Large intestine (tissue), 3 donors: ENCODE measurements around the gene SIPA1L3. TPM values are rescaled to one million over a fixed set of nuclear protein-coding genes. Genes with fewer than 3 reads are reported as not detected.
A peak's percentile ranks its signal among the peaks of the same experiment; 100 is the strongest.
"Not testable (repeated sequence)": the region's sequence is repeated elsewhere in the genome, so short reads cannot be mapped to it uniquely, and the experiment has no call there.

Source experiments
- DNase-seq, 2 donors: peaks; one replicate each; pipeline versions ENCODE4 v3.0.0 to v3.0.0-alpha.2; 2013
- H3K27ac ChIP-seq: one replicate; pipeline ENCODE4 v1.5.1; 2013; ENCODE audit warnings: low read length
- H3K27me3 ChIP-seq: 2 replicates; pipeline ENCODE4 v1.6.1; 2013; ENCODE audit warnings: low read length; ENCODE audit not compliant: control insufficient read depth, insufficient read depth
- H3K36me3 ChIP-seq: 2 replicates; pipeline ENCODE4 v1.6.1; 2013; ENCODE audit warnings: low read length; ENCODE audit not compliant: control insufficient read depth, insufficient read depth
- H3K4me1 ChIP-seq: one replicate; pipeline ENCODE4 v1.6.1; 2013; ENCODE audit warnings: low read length; ENCODE audit not compliant: control insufficient read depth, insufficient read depth
- H3K4me3 ChIP-seq: one replicate; pipeline ENCODE4 v1.5.1; 2013; ENCODE audit warnings: low read length
- H3K9me3 ChIP-seq: one replicate; pipeline ENCODE4 v1.6.1; 2013; ENCODE audit warnings: mild to moderate bottlenecking, low read depth, low read length, moderate library complexity; ENCODE audit not compliant: control insufficient read depth
- WGBS: methylation state at CpG from one replicate; pipeline ENCODE4 v1.1.5; 2013; ENCODE audit warnings: low lambda C conversion rate; ENCODE audit not compliant: insufficient coverage; 5-methylcytosine and 5-hydroxymethylcytosine counted together
- polyA plus RNA-seq: library from polyadenylated mRNA; unstranded; fragments of 120-200 nt; gene quantifications from one replicate; pipeline ENCODE4 v1.2.1, GENCODE V29; 2013

Gene SIPA1L3
- polyA plus RNA-seq, 1 donor, result 70.0 TPM

- DNase-seq, result no peak
- WGBS, result no CpG with 5 or more reads among the region's 80 CpGs
- no peak overlapping the region for H3K27ac ChIP-seq
- peak overlapping the region; percentile 13 for H3K4me3 ChIP-seq
- no peaks in the 10 kb centered on the region for H3K36me3 ChIP-seq
- H3K4me1 ChIP-seq, result peaks cover 5% of the 10 kb centered on the region
- peaks cover 53% of the 10 kb centered on the region for H3K27me3 ChIP-seq
- H3K9me3 ChIP-seq, result peaks cover 7% of the 10 kb centered on the region
These were observed 321.8 kb downstream of the SIPA1L3 start for GRCh38 chr19:38228491-38229439.

DNA sequence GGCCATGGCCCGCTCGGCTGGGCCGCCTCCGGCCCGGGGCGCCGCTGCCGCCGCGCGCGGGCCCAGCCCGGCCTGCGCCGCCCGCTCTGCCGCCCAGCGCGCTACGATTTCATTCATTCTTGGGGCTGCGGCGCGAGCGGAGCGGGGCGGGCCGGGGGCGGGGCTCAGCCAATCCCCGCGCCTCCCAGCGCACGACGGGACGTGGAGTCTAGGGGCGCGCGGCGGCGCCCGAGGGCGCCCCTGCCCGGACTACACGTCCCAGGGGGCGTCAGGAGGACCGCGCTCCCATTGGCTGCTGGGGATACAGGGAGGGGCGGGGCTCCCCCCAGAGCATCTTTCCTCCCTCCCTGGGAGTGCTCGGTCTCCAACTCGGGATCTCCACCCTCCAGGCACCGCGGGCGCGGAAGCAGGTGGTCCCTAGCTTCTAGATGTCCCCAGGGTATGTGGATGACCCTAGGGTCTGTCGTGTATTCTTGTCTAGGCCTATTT is 322.6 kb downstream of the SIPA1L3 start:
- WGBS, result no CpG with 5 or more reads among the region's 54 CpGs

GRCh38 chr19:38230506-38231133 is 323.6 kb downstream of the SIPA1L3 start:
- H3K27ac ChIP-seq, DNase-seq, H3K36me3 ChIP-seq, H3K4me3 ChIP-seq, H3K9me3 ChIP-seq, H3K4me1 ChIP-seq: not testable (repeated sequence)
- peaks cover 51% of the 10 kb centered on the region for H3K27me3 ChIP-seq
- WGBS, result 100% methylated on average over 1 of the region's 3 CpGs

More for the DNA sequence above, 322.6 kb downstream of the SIPA1L3 start:
- peak; percentile 61 to 71 for DNase-seq
- Histone ChIP-seq H3K27me3 (peaks cover 51% of the 10 kb centered on the region), H3K4me1 (peaks cover 4% of the 10 kb centered on the region), H3K36me3 (no peaks in the 10 kb centered on the region), H3K27ac (no peak overlapping the region), H3K9me3 (peaks cover 7% of the 10 kb centered on the region), H3K4me3 (no peak overlapping the region)

DNA sequence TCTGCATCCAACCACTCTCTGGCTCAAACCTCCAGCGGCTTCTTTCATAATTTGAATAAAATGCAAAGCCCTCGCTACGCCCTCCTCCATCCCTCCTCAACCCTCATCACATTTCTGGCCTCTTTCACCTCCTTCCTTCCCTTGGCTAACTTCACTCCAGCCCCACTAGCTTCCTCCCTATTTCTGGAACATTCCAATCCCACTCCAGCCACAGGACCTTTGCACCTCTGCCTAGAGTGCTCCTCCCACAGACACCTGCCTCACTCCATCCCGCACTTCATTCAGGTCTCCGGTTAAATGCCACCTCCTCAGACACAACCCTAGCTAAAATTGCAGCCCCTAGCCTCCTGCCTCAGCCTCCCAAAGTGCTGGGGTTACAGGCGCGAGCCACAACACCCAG is 324.9 kb downstream of the SIPA1L3 start:
- Histone ChIP-seq H3K27me3 (peaks cover 45% of the 10 kb centered on the region), H3K4me1 (peaks cover 4% of the 10 kb centered on the region), H3K9me3 (peaks cover 7% of the 10 kb centered on the region), H3K36me3 (no peaks in the 10 kb centered on the region), H3K4me3 (no peak overlapping the region), H3K27ac (no peak overlapping the region)
- no peak for DNase-seq
- WGBS, result 79% methylated on average over 3 of the region's 7 CpGs

DNA sequence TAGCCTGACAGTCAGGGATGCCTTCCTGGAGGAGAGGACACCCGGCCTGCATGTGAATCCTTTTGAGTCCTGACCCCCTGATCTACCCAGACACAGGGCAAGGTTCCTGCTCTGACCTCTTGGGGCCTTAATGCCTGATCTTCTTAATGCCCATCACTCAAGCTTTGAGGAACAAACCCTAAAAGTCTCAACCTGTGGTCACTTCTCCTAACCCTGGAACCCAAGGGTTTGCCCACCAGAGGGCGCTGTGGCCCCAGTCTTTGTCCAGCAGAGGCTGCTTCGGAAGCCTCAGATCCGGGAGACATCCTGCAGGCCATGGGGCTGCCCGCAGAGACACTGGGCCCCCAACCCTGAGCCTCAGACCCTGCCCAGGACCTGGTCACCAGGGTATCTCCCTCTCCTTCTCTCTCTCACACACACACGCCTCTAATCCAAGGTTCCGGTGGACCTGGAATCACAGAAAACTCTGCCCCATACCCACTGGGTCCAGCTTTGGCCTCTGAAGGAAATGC is 326.8 kb downstream of the SIPA1L3 start:
- peaks cover 4% of the 10 kb centered on the region for H3K9me3 ChIP-seq
- no peak overlapping the region for H3K4me3 ChIP-seq
- no peaks in the 10 kb centered on the region for H3K36me3 ChIP-seq
- no CpG with 5 or more reads among the region's 7 CpGs for WGBS
- DNase-seq, result peak; percentile 52 to 62
- H3K27ac ChIP-seq, result no peak overlapping the region
- peaks cover 27% of the 10 kb centered on the region for H3K27me3 ChIP-seq
- peaks cover 1% of the 10 kb centered on the region for H3K4me1 ChIP-seq

DNA sequence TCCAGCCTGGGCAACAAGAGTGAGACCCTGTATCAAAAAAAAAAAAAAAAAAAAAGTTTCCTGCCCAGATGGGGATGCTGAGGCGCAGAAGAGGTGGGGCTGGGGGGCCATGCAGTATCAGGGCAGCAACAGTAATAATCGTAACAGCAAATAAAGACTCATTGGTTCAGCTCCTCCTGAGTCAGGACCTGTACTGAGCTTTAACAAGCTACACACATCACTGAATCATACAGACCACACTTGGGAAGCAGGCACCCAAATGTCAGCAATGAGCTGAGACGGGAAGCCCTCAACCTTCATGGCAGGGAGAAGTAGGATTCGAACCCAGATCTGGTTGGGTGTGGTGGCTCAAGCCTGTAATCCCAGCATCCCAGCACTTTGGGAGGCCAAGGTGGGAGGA is 327.6 kb downstream of the SIPA1L3 start:
- WGBS, result no CpG with 5 or more reads among the region's 4 CpGs

GRCh38 chr19:38239816-38240215 is 332.8 kb downstream of the SIPA1L3 start:
- Histone ChIP-seq H3K36me3 (no peaks in the 10 kb centered on the region), H3K4me3 (no peak overlapping the region), H3K27ac (no peak overlapping the region), H3K27me3 (no peaks in the 10 kb centered on the region), H3K9me3 (no peaks in the 10 kb centered on the region), H3K4me1 (peaks cover 3% of the 10 kb centered on the region)
- no peak for DNase-seq
- WGBS, result 79% methylated on average over 3 of the region's 8 CpGs

More for the DNA sequence above, 327.6 kb downstream of the SIPA1L3 start:
- Histone ChIP-seq H3K36me3 (no peaks in the 10 kb centered on the region), H3K4me3 (no peak overlapping the region), H3K27ac (no peak overlapping the region), H3K4me1 (no peaks in the 10 kb centered on the region), H3K9me3 (no peaks in the 10 kb centered on the region), H3K27me3 (peaks cover 21% of the 10 kb centered on the region)
- no peak for DNase-seq

DNA sequence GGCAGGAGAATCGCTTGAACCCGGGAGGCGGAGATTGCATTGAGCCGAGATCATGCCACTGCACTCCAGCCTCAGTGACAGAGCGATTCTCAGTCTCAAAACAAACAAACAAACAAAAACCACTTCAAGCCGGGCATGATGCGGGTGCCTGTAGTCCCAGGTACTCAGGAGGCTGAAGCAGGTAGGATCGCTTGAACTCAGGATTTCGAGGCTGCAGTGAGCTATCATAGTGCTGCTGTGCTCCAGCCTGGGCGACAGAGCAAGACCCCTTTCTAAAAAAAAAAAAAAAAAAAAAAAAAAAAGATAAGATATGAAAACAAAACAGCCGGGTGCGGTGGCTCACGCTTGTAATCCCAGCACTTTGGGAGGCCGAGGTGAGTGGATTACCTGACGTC is 336.3 kb downstream of the SIPA1L3 start:
- 60% methylated on average over 3 of the region's 15 CpGs for WGBS
- peak overlapping the region; percentile 33 for H3K4me3 ChIP-seq
- no peaks in the 10 kb centered on the region for H3K36me3 ChIP-seq
- no peak overlapping the region for H3K27ac ChIP-seq
- H3K4me1 ChIP-seq, result peaks cover 10% of the 10 kb centered on the region
- no peaks in the 10 kb centered on the region for H3K9me3 ChIP-seq
- no peaks in the 10 kb centered on the region for H3K27me3 ChIP-seq
- DNase-seq, result no peak

DNA sequence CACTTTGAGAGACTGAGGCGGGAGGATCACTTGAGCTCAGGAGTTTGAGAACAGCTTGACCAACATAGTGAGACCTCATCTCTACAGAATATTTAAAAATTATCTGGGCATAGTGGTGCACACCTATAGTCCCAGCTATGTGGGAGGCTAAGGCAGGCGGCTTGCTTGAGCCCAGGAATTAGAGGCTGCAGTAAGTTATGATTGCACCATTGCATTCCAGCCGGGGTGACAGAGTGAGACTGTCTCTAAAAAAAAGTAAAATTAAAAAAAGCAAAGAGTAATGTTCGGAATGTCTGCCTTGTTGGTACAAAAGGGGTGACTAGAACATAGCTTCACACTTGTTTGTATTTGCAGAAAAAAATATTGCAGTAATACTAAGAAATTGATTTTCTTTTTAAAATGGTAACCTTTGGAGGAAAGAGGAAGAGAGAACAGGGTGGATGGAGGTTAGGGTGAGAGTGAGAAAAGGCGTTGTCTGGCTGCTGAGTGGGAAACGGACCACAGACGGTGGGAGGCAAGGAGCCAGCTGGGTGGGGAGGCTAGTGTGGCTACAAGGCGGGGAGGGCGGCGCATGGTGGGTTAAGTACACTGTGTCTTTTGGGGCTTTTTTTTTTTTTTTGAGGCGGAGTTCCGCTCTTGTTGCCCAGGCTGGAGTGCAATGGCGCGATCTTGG is 339.0 kb downstream of the SIPA1L3 start:
- Histone ChIP-seq H3K4me3 (no peak overlapping the region), H3K9me3 (no peaks in the 10 kb centered on the region), H3K27ac (no peak overlapping the region), H3K27me3 (no peaks in the 10 kb centered on the region), H3K4me1 (peaks cover 27% of the 10 kb centered on the region), H3K36me3 (no peaks in the 10 kb centered on the region)
- DNase-seq, result no peak
- 75% methylated on average over 3 of the region's 14 CpGs for WGBS

- Histone ChIP-seq H3K4me1 (peaks cover 38% of the 10 kb centered on the region), H3K27ac (no peak overlapping the region), H3K4me3 (no peak overlapping the region), H3K9me3 (no peaks in the 10 kb centered on the region), H3K36me3 (no peaks in the 10 kb centered on the region), H3K27me3 (no peaks in the 10 kb centered on the region)
- 100% methylated on average over 1 of the region's 5 CpGs for WGBS
- DNase-seq, result no peak
These were observed 340.1 kb downstream of the SIPA1L3 start for GRCh38 chr19:38247126-38247525.
